OCI-LY7 (cell line): ENCODE data around the gene SPATA18. TPM values are rescaled to one million over a fixed set of nuclear protein-coding genes. Genes with fewer than 3 reads are reported as not detected.

Experiments
- BruUV-seq: library from RNA; stranded (reverse); fragments of 400-500 nt; replicated peaks from 2 replicates; lab custom pipeline; 2021; lab: Mats Ljungman, UMichigan
- CTCF ChIA-PET: fragments of 300-600 bp; sonication (Branson Sonifier 250); formaldehyde crosslinking; loops from one replicate; lab custom pipeline; 2022; ENCODE audit warnings: antibody characterized with exemption; ENCODE audit not compliant: unreplicated experiment; lab: Charles Lee
- POLR2A ChIA-PET: fragments of 300-600 bp; sonication (Branson Sonifier 250); formaldehyde crosslinking; loops from one replicate; lab custom pipeline; 2022; ENCODE audit warnings: antibody characterized with exemption; lab: Charles Lee
- DNase-seq: peaks from one replicate; pipeline ENCODE4 v3.0.0-alpha.2; 2015; ENCODE audit warnings: low spot score
- H2AFZ ChIP-seq: fragments of 200-600 bp; sonication (generic), shearing (Covaris generic); 2 replicates; pipeline ENCODE4 v1.6.1; 2014; ENCODE audit warnings: mild to moderate bottlenecking, antibody characterized with exemption, low read length, moderate library complexity
- H3K27ac ChIP-seq: fragments of 200-600 bp; sonication (generic); 2 replicates; pipeline ENCODE4 v1.5.1; 2014; ENCODE audit warnings: mixed run types, low read depth, mild to moderate bottlenecking, moderate library complexity, low read length, inconsistent platforms; ENCODE audit not compliant: poor library complexity, severe bottlenecking
- H3K36me3 ChIP-seq: fragments of 200-600 bp; sonication (generic); 2 replicates; pipeline ENCODE4 v1.6.1; 2014; ENCODE audit warnings: mild to moderate bottlenecking, antibody characterized with exemption, low read length, moderate library complexity, mixed read lengths; ENCODE audit not compliant: insufficient read depth
- H3K4me1 ChIP-seq: fragments of 200-600 bp; sonication (generic); 2 replicates; pipeline ENCODE4 v1.5.1; 2014; ENCODE audit warnings: mild to moderate bottlenecking, low read length; ENCODE audit not compliant: insufficient read depth, poor library complexity, severe bottlenecking
- H3K4me2 ChIP-seq: fragments of 200-600 bp; sonication (generic); 2 replicates; pipeline ENCODE4 v1.6.1; 2014; ENCODE audit warnings: mild to moderate bottlenecking, low read length
- H3K4me3 ChIP-seq: fragments of 200-600 bp; sonication (generic); 2 replicates; pipeline ENCODE4 v1.5.1; 2014; ENCODE audit warnings: mild to moderate bottlenecking, low read depth, low read length; ENCODE audit not compliant: poor library complexity, severe bottlenecking
- H3K79me2 ChIP-seq: fragments of 200-600 bp; sonication (generic); 2 replicates; pipeline ENCODE4 v1.6.1; 2016; ENCODE audit warnings: low read depth, mild to moderate bottlenecking, low read length, moderate library complexity, mixed read lengths; ENCODE audit not compliant: insufficient read depth
- H3K9me2 ChIP-seq: fragments of 200-600 bp; sonication (generic); 2 replicates; pipeline ENCODE4 v1.6.1; 2016; ENCODE audit warnings: mild to moderate bottlenecking, low read length, mixed read lengths; ENCODE audit not compliant: insufficient read depth
- H3K9me3 ChIP-seq: fragments of 200-600 bp; sonication (generic); 2 replicates; pipeline ENCODE4 v1.6.1; 2014; ENCODE audit warnings: mild to moderate bottlenecking, mixed run types, low read length, mixed read lengths
- H4K20me1 ChIP-seq: fragments of 200-600 bp; sonication (generic); 2 replicates; pipeline ENCODE4 v1.6.1; 2014; ENCODE audit warnings: mild to moderate bottlenecking, antibody characterized with exemption, low read length, moderate library complexity, mixed read lengths; ENCODE audit not compliant: insufficient read depth
- EZH2phosphoT487 ChIP-seq: fragments of 200-600 bp; sonication (generic); IDR thresholded peaks from 2 replicates; pipeline ENCODE4 v1.6.1; 2018; ENCODE audit warnings: low read depth, borderline replicate concordance, mild to moderate bottlenecking, mixed run types, antibody characterized with exemption, low read length, moderate library complexity, mixed read lengths
- intact Hi-C: fragments of 100-400 bp; cut with micrococcal nuclease; formaldehyde crosslinking; loops from one replicate; pipeline ENCODE4 v1.10.0; 2022; ENCODE audit not compliant: unreplicated experiment
- total RNA-seq, 2 experiments: library from RNA; depleted of rRNA in 1 of 2; stranded (reverse); fragments of >200 nt in 1 of 2; shearing (Covaris generic) in 1 of 2; gene quantifications; 2 replicates each; pipeline ENCODE4 v1.2.3, GENCODE V29; 2014 to 2022
- TF ChIP-seq, protein P1 (sequence below): fragments of 200-600 bp; sonication (generic); conservative IDR thresholded peaks from 2 replicates; pipeline ENCODE4 v1.5.1; 2014; ENCODE audit warnings: mild to moderate bottlenecking, antibody characterized with exemption, low read length, moderate library complexity, mixed read lengths

SPATA18 gene
- total RNA-seq, 2 experiments from 2014 or later: not detected

DNA sequence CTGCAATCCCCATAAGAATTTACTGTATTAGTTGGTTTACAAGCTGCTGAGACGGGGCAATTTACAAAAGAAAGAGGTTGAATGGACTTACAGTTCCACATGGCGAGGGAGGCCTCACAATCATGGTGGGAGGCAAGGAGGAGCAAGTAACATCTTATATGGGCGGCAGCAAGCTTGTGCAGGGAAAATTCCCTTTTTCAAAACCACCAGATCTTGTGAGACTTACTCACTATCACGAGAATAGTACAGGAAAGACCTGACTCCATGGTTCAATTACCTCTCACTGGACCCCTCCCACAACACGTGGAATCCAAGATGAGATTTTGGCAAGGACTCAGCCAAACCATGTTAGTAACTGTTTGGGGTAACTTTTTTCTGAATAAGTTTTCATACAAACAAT, 1.8 kb upstream of the SPATA18 start:
- CTCF ChIA-PET: no interaction called here
- BruUV-seq: no TSS peak
- H3K27ac ChIP-seq: no peak overlapping the region
- intact Hi-C loops: no loop called here
- POLR2A ChIA-PET: no interaction called here
- no peak overlapping the region for H2AFZ ChIP-seq
- H3K9me2 ChIP-seq: no peaks in the 10 kb centered on the region
- no peak overlapping the region for H3K4me2 ChIP-seq
- H3K4me3 ChIP-seq: no peak overlapping the region
- no peak for DNase-seq
- H3K4me1 ChIP-seq: no peaks in the 10 kb centered on the region
- TF ChIP-seq, protein P1, sequence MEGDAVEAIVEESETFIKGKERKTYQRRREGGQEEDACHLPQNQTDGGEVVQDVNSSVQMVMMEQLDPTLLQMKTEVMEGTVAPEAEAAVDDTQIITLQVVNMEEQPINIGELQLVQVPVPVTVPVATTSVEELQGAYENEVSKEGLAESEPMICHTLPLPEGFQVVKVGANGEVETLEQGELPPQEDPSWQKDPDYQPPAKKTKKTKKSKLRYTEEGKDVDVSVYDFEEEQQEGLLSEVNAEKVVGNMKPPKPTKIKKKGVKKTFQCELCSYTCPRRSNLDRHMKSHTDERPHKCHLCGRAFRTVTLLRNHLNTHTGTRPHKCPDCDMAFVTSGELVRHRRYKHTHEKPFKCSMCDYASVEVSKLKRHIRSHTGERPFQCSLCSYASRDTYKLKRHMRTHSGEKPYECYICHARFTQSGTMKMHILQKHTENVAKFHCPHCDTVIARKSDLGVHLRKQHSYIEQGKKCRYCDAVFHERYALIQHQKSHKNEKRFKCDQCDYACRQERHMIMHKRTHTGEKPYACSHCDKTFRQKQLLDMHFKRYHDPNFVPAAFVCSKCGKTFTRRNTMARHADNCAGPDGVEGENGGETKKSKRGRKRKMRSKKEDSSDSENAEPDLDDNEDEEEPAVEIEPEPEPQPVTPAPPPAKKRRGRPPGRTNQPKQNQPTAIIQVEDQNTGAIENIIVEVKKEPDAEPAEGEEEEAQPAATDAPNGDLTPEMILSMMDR: no peak
- no peak for TF ChIP-seq EZH2phosphoT487
- no peaks in the 10 kb centered on the region for H3K79me2 ChIP-seq
- H3K36me3 ChIP-seq: no peaks in the 10 kb centered on the region
- H4K20me1 ChIP-seq: no peaks in the 10 kb centered on the region
- H3K9me3 ChIP-seq: no peaks in the 10 kb centered on the region

- intact Hi-C loops: no loop called here
- Histone ChIP-seq H3K4me1 (no peaks in the 10 kb centered on the region), H3K36me3 (no peaks in the 10 kb centered on the region), H3K79me2 (no peaks in the 10 kb centered on the region), H3K9me2 (no peaks in the 10 kb centered on the region), H3K4me2 (no peak overlapping the region), H3K4me3 (no peak overlapping the region), H2AFZ (no peak overlapping the region), H3K27ac (no peak overlapping the region), H4K20me1 (no peaks in the 10 kb centered on the region), H3K9me3 (no peaks in the 10 kb centered on the region)
- BruUV-seq: no TSS peak
- CTCF ChIA-PET: no interaction called here
- POLR2A ChIA-PET: no interaction called here
- no peak for DNase-seq
- no peak for TF ChIP-seq EZH2phosphoT487
- TF ChIP-seq, protein P1: no peak
Observed at GRCh38 chr4:52051615-52052474, 741 bp downstream of the SPATA18 start.

DNA sequence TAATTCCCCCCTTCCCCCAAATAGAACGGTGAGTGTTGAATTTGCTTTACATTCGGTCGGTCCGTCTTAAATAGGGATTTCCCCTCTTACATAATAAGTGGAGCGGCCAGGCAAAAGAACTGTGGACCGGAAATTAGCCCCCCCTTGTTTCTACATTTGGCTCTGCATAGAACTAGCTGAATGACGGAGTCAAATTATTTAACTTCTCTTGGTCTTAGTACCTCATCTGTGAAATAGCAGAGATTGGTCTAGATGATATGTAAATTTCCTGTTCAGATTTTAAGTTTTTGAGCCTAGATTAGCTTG, 1.3 kb downstream of the SPATA18 start:
- no peak for DNase-seq
- POLR2A ChIA-PET: no interaction called here
- H3K36me3 ChIP-seq: no peaks in the 10 kb centered on the region

More for the DNA sequence above, 1.3 kb downstream of the SPATA18 start:
- no TSS peak for BruUV-seq
- no peak overlapping the region for H3K4me3 ChIP-seq
- no peak overlapping the region for H3K27ac ChIP-seq
- no peaks in the 10 kb centered on the region for H4K20me1 ChIP-seq
- intact Hi-C loops: no loop called here
- H3K4me1 ChIP-seq: no peaks in the 10 kb centered on the region
- no peaks in the 10 kb centered on the region for H3K9me2 ChIP-seq
- no peaks in the 10 kb centered on the region for H3K9me3 ChIP-seq
- no peak overlapping the region for H2AFZ ChIP-seq
- CTCF ChIA-PET: no interaction called here
- H3K79me2 ChIP-seq: no peaks in the 10 kb centered on the region
- no peak overlapping the region for H3K4me2 ChIP-seq
- TF ChIP-seq EZH2phosphoT487: no peak
- TF ChIP-seq, protein P1: no peak
